Pons (tissue), 1 donor: ENCODE results near the gene ADIPOR2.

Experiments
- DNase-seq: peaks from one replicate; pipeline ENCODE4 v3.0.0-alpha.2; 2016; ENCODE audit warnings: low spot score

Gene ADIPOR2

DNA sequence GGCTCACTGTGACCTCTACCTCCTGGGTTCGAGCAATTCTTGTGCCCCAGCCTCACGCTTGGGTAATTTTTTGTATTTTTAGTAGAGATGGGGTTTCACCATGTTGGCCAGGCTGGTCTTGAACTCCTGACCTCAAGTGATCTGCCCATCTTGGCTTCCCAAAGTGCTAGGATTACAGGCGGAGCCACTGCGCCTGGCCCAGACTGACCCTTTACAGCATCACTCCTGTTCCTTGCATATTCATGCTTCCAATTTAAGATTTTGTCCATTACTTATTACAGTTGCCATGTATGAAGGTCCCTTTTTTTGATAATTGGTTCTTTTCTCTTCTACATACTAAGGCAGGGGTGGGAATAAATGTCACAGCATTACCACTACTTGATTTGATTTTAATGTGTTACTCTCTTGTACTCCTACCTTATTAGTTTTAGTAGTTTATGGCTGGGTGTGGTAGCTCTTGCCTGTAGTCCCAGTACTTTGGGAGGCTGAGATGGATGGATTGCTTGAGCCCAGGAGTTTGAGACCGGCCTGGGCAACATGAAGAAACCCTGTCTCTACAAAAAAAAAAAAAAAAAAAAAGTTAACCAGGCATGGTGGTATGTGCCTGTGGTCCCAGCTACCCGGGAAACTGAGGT is 46.9 kb downstream of the ADIPOR2 start:
- no peak for DNase-seq

- no peak for DNase-seq
These were observed 47.6 kb downstream of the ADIPOR2 start for GRCh38 chr12:1738446-1738845.

GRCh38 chr12:1739368-1739767 is 48.5 kb downstream of the ADIPOR2 start:
- no peak for DNase-seq

GRCh38 chr12:1740161-1740948 is 49.5 kb downstream of the ADIPOR2 start:
- no peak for DNase-seq

GRCh38 chr12:1741154-1741949 is 50.5 kb downstream of the ADIPOR2 start:
- DNase-seq = no peak

- DNase-seq = no peak
These were observed 54.1 kb downstream of the ADIPOR2 start for GRCh38 chr12:1744932-1745331.

- DNase-seq = no peak
These were observed 56.7 kb downstream of the ADIPOR2 start for GRCh38 chr12:1747609-1748008.

- DNase-seq = no peak
These were observed 58.1 kb downstream of the ADIPOR2 start for GRCh38 chr12:1749019-1749418.

- DNase-seq = no peak
These were observed 59.4 kb downstream of the ADIPOR2 start for GRCh38 chr12:1750300-1750699.

- no peak for DNase-seq
These were observed 67.5 kb downstream of the ADIPOR2 start for GRCh38 chr12:1758376-1758775.

GRCh38 chr12:1758887-1759286 is 68.0 kb downstream of the ADIPOR2 start:
- DNase-seq = peak; percentile 94

DNA sequence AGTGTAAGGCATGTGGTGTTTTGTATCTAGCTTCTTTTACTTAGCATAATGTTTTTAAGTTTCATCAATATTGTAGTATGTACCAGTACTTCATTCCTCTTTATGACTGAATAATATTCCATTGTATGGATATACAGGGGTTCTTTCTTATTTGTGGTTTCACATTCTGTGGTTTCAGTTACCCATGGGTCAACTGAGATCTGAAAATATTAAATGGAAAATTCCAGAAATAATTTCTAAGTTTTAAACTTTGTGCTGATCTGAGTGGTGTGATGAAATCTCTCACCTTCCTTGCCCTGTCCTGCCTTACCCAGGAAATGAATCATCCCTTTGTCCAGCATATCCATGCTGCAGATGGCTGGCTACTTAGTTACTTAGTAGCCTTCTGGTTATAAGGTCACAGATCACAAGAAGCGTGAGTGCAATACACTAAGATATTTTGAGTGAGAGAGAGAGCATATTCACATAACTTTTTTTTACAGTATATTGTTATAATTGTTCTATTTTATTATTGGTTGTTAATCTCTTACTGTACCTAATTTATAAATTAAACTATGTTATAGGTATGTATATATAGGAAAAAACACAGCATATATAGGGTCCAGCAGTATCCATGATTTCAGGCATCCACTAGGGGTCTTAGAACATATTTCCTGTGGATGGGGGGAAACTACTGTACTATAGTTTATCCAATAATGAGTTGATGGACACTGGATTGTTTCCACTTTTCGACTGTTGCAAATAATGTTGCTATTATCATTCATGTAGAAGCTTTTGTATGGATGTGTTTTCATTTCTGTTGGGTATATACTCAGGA is 69.9 kb downstream of the ADIPOR2 start:
- no peak for DNase-seq

- no peak for DNase-seq
These were observed 71.0 kb downstream of the ADIPOR2 start for GRCh38 chr12:1761857-1762256.

DNA sequence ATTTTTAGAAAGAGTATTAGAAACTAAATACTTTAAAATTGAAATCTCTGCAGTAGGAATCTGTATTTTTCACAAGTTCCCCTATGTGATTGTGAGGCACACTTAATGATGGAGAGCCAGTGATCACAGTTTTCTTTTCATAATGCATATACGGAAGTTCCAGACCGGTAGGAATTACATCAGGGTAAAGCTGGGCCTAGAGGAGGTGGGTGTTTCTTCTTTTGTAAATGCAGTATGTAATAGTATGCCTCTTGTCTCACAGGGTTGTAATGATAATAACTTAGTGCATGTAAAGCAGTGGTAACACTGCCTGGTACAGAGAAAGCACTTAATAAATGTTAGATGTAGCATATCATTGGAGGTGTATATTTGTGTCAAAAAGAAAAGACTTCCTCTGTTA is 72.3 kb downstream of the ADIPOR2 start:
- DNase-seq = no peak

DNA sequence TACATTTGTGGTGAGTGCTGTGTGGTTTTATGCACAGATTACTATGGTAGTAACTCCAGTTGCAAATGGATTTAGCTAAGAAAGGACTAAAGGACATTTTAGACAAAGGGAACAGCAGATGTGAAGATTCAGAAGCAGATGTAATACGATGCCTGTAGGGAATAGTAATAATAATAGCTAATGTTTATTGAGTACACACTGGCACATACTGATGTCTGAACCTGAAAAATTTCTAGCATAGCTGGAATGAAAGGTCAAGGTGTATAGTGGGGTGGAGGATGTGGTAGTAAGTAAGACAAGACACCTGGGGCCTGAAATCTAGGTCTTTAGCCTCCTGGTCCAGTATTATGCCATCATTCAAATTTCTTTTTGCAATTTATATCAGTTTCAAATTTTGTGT is 75.2 kb downstream of the ADIPOR2 start:
- no peak for DNase-seq

DNA sequence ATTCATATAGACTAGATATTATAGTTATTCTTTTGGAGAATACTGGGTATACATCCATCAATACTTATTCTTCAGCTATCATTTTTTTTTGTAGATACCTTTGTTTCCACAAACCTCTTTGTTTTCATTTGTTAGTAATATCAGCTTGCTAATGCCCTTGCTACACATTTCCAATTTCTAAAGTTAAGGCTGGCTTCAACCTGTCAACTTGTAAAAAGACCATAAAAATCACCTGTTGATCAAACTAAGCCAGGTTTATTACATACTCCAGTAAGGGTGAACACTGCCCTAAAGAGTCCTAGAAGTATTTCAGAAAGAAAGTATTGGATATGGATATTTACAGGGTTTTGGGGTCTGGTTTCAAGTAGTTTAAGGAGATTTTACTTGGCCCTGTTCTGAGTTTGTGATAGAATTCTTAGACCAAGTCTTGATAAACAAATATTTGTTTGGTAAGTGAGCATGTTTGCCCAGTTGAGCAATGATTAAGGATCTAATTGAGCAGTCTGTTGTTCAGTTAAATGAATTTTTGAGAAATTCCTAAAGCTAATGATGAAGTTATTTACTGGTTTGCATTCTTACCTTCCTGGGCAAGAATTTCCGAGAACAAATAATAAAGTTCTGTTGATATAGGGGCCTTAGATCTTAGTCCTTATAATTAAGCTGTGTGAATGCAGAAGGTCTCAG is 76.7 kb downstream of the ADIPOR2 start:
- DNase-seq = no peak

- no peak for DNase-seq
These were observed 77.7 kb downstream of the ADIPOR2 start for GRCh38 chr12:1768615-1769014.

DNA sequence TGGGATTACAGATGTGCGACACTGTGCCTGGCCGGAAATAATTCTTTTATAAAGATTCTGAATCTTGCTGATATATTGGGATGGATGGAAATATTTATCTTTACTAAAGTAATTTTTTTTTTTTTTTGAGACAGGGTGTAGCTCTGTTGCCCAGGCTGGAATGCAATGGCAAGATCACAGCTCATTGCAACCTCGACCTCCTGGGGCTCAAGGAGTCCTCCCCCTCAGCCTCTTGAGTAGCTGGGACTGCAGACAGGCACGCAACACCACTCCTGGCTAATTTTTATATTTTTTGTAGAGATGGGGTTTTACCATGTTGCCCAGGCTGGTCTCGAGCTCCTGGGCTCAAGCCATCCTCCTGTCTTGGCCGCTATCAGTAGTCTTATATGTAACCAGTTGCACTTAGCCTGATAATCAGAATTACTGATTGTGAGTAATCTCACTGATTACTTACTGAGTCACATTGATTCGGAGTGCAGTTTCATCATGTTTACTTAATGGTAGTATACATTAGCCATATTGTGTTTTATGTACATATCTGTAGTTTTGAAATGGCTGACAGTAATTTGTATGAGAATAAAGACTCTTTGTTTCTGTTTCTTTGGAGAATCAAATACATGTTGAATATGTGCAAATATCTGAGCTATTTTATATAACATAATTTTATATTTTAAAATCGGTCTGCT is 79.1 kb downstream of the ADIPOR2 start:
- DNase-seq = no peak

DNA sequence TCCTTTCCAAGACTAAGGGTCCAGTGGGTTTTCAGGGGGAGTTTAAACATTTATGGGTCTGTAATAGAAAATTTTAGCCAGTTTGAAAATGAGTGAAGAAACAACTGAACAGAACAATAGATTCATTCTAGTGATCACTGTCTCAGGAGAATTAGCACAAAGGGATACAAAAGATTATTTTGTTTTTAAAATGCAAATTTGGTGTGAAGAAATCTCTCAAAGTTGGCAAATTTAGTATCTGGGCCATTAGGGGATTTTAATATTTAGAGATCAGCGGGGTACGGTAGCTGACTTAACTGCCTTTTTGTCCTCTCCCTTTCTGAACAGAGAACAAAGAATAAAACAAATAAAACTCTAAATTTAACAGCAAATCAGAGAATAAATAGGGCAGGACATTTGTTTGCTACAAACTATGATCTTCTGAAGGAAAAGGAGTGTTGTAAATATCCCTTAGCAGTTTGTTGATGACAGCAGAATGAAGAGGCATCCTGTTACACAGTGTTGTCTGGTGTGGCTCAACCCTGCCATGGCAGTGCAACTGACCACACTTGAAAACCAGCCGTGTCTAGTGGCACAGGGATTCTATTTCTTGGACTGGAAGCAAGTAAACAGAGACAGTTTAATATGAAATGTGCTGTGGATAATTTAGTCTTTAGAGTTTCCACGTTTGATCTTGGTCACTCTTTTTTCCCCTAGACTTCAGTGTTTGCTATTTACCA is 83.2 kb downstream of the ADIPOR2 start:
- peak; percentile 82 for DNase-seq
